Neural progenitor cell (in vitro differentiated cells): Measurements from ENCODE around the gene NEB. TPM values are rescaled to one million over a fixed set of nuclear protein-coding genes. Genes with fewer than 3 reads are reported as not detected.

Source experiments
- DNase-seq: peaks from one replicate; pipeline ENCODE4 v3.0.0-alpha.2; 2016; ENCODE audit warnings: low spot score
- H2AFZ ChIP-seq: fragments of 200-600 bp; sonication (generic); replicated peaks from 2 replicates; pipeline ENCODE4 v1.6.1; 2016; ENCODE audit warnings: antibody characterized with exemption
- H3F3A ChIP-seq: fragments of 200-600 bp; sonication (generic); 2 replicates; pipeline ENCODE4 v1.6.1; 2016; ENCODE audit warnings: antibody characterized with exemption, low read depth
- H3K27ac ChIP-seq: fragments of 200-600 bp; sonication (generic); 2 replicates; pipeline ENCODE4 v1.5.1; 2016; ENCODE audit warnings: mild to moderate bottlenecking
- H3K27me3 ChIP-seq: fragments of 200-600 bp; sonication (generic); 2 replicates; pipeline ENCODE4 v1.6.1; 2016; ENCODE audit warnings: mild to moderate bottlenecking, moderate library complexity
- H3K36me3 ChIP-seq: fragments of 200-600 bp; sonication (generic); 2 replicates; pipeline ENCODE4 v1.5.1; 2016
- H3K4me1 ChIP-seq: fragments of 200-600 bp; sonication (generic); 2 replicates; pipeline ENCODE4 v1.6.1; 2016; ENCODE audit warnings: mixed run types
- H3K4me2 ChIP-seq: fragments of 200-600 bp; sonication (generic); 2 replicates; pipeline ENCODE4 v1.6.1; 2016
- H3K4me3 ChIP-seq: fragments of 200-600 bp; sonication (generic); 2 replicates; pipeline ENCODE4 v1.5.1; 2016
- H3K79me2 ChIP-seq: fragments of 200-600 bp; sonication (generic); 2 replicates; pipeline ENCODE4 v1.6.1; 2016; ENCODE audit warnings: low read depth
- H3K9ac ChIP-seq: fragments of 200-600 bp; sonication (generic); 2 replicates; pipeline ENCODE4 v1.6.1; 2016
- H3K9me3 ChIP-seq: fragments of 200-600 bp; sonication (generic); 2 replicates; pipeline ENCODE4 v1.5.1; 2016; ENCODE audit warnings: low read depth
- H4K20me1 ChIP-seq: fragments of 200-600 bp; sonication (generic); 2 replicates; pipeline ENCODE4 v1.6.1; 2016; ENCODE audit warnings: low read depth
- H3K27ac Mint-ChIP-seq: 3 replicates; pipeline ENCODE4 v1.8.0; 2021; ENCODE audit warnings: mixed read lengths
- H3K27me3 Mint-ChIP-seq: 2 replicates; pipeline ENCODE4 v1.8.0; 2022; ENCODE audit warnings: low read depth, mild to moderate bottlenecking, inconsistent platforms, moderate library complexity, mixed read lengths; ENCODE audit not compliant: insufficient read depth
- H3K36me3 Mint-ChIP-seq: 3 replicates; pipeline ENCODE4 v1.8.0; 2021; ENCODE audit warnings: mixed read lengths
- H3K4me1 Mint-ChIP-seq: 3 replicates; pipeline ENCODE4 v1.8.0; 2021; ENCODE audit warnings: mixed read lengths
- H3K4me3 Mint-ChIP-seq: 3 replicates; pipeline ENCODE4 v1.8.0; 2021; ENCODE audit warnings: mild to moderate bottlenecking, moderate library complexity, mixed read lengths
- H3K9me3 Mint-ChIP-seq: 3 replicates; pipeline ENCODE4 v1.8.0; 2020; ENCODE audit warnings: mixed read lengths
- CTCF ChIP-seq: fragments of 200-600 bp; sonication (generic); IDR thresholded peaks from 2 replicates; pipeline ENCODE4 v1.5.1; 2017; ENCODE audit warnings: antibody characterized with exemption, mild to moderate bottlenecking
- EZH2 ChIP-seq: fragments of 200-600 bp; sonication (generic); IDR thresholded peaks from 2 replicates; pipeline ENCODE4 v1.6.1; 2017; ENCODE audit warnings: antibody characterized with exemption, mild to moderate bottlenecking, moderate library complexity
- EZH2phosphoT487 ChIP-seq: fragments of 200-600 bp; sonication (generic); IDR thresholded peaks from 2 replicates; pipeline ENCODE4 v1.6.1; 2017; ENCODE audit warnings: antibody characterized with exemption
- total RNA-seq: library from RNA; depleted of rRNA; stranded (reverse); fragments of >200 nt; gene quantifications from 2 replicates; pipeline ENCODE4 v1.2.3, GENCODE V29; 2015; ENCODE audit warnings: low replicate concordance

Gene NEB
- total RNA-seq, 1 donor from 2014 or later, result 0.49 TPM

GRCh38 chr2:151761193-151761592, 26.9 kb upstream of the NEB start:
- no peaks in the 10 kb centered on the region for H3K79me2 ChIP-seq
- no peak for DNase-seq
- H3K27me3 Mint-ChIP-seq, result no peaks in the 10 kb centered on the region
- H3K27ac Mint-ChIP-seq, result no peak overlapping the region
- no peaks in the 10 kb centered on the region for H4K20me1 ChIP-seq
- H3K36me3 Mint-ChIP-seq, result peaks cover 4% of the 10 kb centered on the region
- peak overlapping the region; percentile 31 for H3K27ac ChIP-seq
- TF ChIP-seq EZH2phosphoT487 (no peak), EZH2 (no peak), CTCF (no peak)
- H3K4me1 Mint-ChIP-seq, result peaks cover 23% of the 10 kb centered on the region
- no peaks in the 10 kb centered on the region for H3K9me3 Mint-ChIP-seq
- no peak overlapping the region for H2AFZ ChIP-seq
- no peaks in the 10 kb centered on the region for H3K9me3 ChIP-seq
- H3K4me2 ChIP-seq, result no peak overlapping the region
- H3K4me3 ChIP-seq, result no peak overlapping the region
- peaks cover 30% of the 10 kb centered on the region for H3K4me1 ChIP-seq
- H3K9ac ChIP-seq, result no peak overlapping the region
- no peaks in the 10 kb centered on the region for H3K36me3 ChIP-seq
- H3K4me3 Mint-ChIP-seq, result no peak overlapping the region
- no peaks in the 10 kb centered on the region for H3K27me3 ChIP-seq
- peaks cover 16% of the 10 kb centered on the region for H3F3A ChIP-seq

- Histone ChIP-seq H3K4me3 (no peak overlapping the region), H3K79me2 (no peaks in the 10 kb centered on the region), H2AFZ (no peak overlapping the region), H3K4me1 (peaks cover 21% of the 10 kb centered on the region), H3F3A (peaks cover 16% of the 10 kb centered on the region), H3K36me3 (no peaks in the 10 kb centered on the region), H3K9ac (no peak overlapping the region), H3K4me2 (peak overlapping the region; percentile 46), H4K20me1 (no peaks in the 10 kb centered on the region), H3K9me3 (no peaks in the 10 kb centered on the region), H3K27me3 (no peaks in the 10 kb centered on the region), H3K27ac (peak overlapping the region; percentile 78)
- no peaks in the 10 kb centered on the region for H3K27me3 Mint-ChIP-seq
- peak; percentile 87 for DNase-seq
- no peak for TF ChIP-seq EZH2
- TF ChIP-seq CTCF, result no peak
- TF ChIP-seq EZH2phosphoT487, result no peak
- peaks cover 4% of the 10 kb centered on the region for H3K36me3 Mint-ChIP-seq
- peaks cover 16% of the 10 kb centered on the region for H3K4me1 Mint-ChIP-seq
- H3K27ac Mint-ChIP-seq, result peak overlapping the region; percentile 8
- no peaks in the 10 kb centered on the region for H3K9me3 Mint-ChIP-seq
- H3K4me3 Mint-ChIP-seq, result no peak overlapping the region
Measured at GRCh38 chr2:151760139-151760650, 25.9 kb upstream of the NEB start.

- Histone ChIP-seq H3K27me3 (no peaks in the 10 kb centered on the region), H3K9me3 (no peaks in the 10 kb centered on the region), H3K4me1 (peaks cover 21% of the 10 kb centered on the region), H2AFZ (no peak overlapping the region), H3K4me3 (no peak overlapping the region), H3K36me3 (no peaks in the 10 kb centered on the region), H3F3A (peaks cover 16% of the 10 kb centered on the region), H3K4me2 (no peak overlapping the region), H3K9ac (no peak overlapping the region), H4K20me1 (no peaks in the 10 kb centered on the region), H3K79me2 (no peaks in the 10 kb centered on the region), H3K27ac (no peak overlapping the region)
- Mint-ChIP-seq H3K4me1 (peaks cover 17% of the 10 kb centered on the region), H3K36me3 (peaks cover 2% of the 10 kb centered on the region), H3K4me3 (no peak overlapping the region), H3K27ac (peak overlapping the region; percentile 12), H3K27me3 (no peaks in the 10 kb centered on the region), H3K9me3 (no peaks in the 10 kb centered on the region)
- no peak for DNase-seq
- TF ChIP-seq EZH2 (no peak), EZH2phosphoT487 (no peak), CTCF (no peak)
Measured at GRCh38 chr2:151758744-151759143, 24.5 kb upstream of the NEB start.
